H4 (cell line): ENCODE results near the gene OR1F1. TPM values are rescaled to one million over a fixed set of nuclear protein-coding genes. Genes with fewer than 3 reads are reported as not detected.
A peak's percentile ranks its signal among the peaks of the same experiment; 100 is the strongest.
"Not testable (repeated sequence)": the region's sequence is repeated elsewhere in the genome, so short reads cannot be mapped to it uniquely, and the experiment has no call there.

Experiments used
- DNase-seq: peaks from one replicate; pipeline ENCODE4 v3.0.0-alpha.2; 2015; ENCODE audit warnings: low spot score
- total RNA-seq: library from RNA; depleted of rRNA; stranded (reverse); fragments of >200 nt; shearing (Covaris generic); gene quantifications from 2 replicates; pipeline ENCODE4 v1.2.3, GENCODE V29; 2014

Gene OR1F1
- total RNA-seq, 1 experiment from 2014 or later = 0.81 TPM

DNA sequence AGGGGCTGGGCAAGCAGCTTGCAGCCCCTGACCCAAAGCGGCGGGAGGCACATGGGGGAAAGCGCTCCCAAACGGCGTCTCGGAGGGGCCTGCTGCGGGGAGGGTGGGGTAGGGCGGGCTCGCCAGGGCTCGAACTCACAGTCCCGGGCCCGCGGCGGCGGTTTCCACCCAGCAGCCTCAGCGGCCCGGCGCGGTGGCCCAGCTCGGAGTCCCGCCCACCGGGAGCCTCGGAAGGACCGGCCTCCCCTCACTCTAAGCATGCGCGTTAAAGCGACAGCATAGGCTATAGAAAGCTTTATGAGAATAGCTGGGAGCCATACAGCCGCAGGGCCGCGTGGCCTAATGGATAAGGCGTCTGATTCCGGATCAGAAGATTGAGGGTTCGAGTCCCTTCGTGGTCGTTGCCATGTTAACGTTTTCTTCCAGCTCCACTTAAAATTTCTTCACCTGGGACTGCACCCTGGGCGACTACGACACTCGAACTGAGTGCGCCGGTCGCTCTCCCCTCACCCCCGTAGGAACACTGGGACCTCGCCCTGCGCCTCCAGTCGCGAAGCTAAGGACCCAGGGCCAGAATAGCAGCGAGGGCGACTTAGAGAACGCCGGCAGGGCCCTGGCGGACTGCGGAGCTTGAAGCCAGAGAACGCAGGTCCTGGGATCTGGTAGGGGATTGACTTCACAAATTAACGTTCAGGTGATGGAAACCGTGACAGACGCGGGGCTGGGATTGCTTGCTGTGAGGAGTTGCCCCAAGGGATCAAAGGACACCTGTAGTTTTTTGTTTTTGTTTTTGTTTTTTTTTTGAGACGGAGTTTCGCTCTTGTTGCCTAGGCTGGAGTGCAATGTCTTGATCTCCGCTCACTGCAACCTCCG lies 37.4 kb upstream of the OR1F1 start:
- DNase-seq = peak; percentile 93

DNA sequence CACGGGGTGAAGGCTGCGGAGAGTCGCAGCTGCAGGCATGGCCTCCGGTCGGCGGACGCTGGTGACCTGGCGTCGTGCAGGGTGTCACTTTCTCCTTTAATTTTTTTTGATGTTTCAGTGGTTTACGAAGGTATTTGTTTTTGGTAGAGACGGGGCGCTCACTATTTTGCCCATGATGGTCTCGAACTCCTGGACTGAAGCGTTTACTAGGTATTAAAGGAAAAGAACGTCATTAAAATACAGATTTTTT lies 36.1 kb upstream of the OR1F1 start:
- no peak for DNase-seq

DNA sequence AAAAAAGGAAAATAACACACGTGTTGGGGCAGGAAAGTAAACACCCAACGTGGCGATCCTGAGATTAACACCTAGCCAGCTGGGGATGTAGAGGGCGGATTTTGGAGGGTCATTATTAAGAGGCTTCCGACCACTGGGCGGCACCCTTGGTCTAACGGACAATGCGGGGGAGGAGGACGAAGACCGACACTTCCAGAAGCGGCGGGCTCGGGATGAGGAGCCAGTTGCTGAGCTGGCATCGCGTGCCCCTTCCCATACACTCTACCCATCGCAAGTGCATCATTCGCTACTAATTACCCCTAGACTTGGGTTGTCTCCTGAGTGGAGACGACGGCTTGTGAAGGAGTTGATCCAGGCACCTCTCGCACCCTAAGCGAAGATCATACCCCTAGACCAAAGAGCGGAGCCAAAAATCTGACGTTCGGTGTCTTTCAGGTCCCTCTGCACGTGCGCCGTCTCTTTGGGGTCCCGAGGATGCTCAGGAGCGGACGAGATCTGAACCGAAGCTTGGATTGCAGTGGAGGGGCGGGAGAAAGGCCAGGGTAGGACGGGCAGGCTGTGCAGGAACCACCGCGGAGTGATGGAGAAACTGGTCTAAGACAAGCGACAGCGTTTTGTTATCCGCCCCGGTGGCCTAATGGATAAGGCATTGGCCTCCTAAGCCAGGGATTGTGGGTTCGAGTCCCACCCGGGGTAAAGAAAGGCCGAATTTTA lies 35.6 kb upstream of the OR1F1 start:
- peak; percentile 88 for DNase-seq

DNA sequence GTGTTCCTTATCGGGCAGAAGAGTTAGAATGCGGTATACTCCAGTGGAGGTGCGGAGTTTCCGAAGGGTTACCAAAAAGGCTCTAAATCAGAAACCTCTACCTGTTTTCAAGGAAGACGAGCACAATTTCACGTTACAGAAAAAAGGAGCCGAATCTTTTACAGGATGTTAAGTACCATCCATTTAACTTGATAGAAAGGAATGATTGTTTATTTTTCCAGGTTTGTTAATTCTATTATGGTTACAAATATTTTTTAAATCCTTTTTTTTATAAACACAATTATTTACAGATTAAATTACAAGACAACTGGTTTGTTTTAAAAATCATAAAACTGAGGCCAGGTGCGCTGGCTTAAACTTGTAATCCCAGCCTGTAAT lies 35.0 kb upstream of the OR1F1 start:
- DNase-seq = no peak

DNA sequence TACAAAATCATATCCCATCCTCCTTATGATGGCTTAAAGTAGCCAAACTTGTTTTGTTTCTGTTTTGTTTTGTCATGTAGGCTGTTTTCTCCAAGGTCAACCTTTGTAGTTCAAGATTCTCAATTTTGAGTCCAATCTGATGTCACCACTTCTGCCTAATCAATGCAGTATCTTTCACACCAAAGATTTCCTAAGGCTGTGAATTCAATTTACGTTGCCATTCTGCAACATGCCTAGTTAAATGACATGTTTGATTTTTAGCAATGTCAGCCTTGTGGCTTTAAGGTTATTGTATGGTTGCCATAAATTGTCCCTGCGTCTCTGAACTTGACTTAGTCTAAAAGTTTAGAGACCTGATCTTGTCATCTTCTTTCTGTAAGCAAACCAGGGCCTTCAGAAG lies 32.8 kb upstream of the OR1F1 start:
- DNase-seq = no peak

DNA sequence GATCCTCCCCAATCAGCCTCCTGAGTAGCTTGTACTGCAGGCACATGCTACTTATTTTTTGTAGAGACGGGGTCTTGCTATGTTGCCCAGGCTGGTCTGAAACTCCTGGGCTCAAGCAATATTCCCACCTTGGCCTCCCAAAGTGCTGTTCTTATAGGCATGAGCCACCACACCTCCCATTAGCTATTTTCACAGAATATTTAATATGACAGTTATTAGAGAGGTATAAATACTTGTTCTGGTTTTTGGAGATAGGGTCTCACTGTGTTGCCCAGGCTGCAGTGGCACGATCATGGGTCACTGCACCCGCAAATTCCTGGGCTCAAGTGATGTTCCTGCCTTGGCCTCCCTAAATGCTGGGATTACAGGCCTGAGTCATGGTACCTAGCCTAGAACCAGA lies 32.0 kb upstream of the OR1F1 start:
- DNase-seq = no peak

DNA sequence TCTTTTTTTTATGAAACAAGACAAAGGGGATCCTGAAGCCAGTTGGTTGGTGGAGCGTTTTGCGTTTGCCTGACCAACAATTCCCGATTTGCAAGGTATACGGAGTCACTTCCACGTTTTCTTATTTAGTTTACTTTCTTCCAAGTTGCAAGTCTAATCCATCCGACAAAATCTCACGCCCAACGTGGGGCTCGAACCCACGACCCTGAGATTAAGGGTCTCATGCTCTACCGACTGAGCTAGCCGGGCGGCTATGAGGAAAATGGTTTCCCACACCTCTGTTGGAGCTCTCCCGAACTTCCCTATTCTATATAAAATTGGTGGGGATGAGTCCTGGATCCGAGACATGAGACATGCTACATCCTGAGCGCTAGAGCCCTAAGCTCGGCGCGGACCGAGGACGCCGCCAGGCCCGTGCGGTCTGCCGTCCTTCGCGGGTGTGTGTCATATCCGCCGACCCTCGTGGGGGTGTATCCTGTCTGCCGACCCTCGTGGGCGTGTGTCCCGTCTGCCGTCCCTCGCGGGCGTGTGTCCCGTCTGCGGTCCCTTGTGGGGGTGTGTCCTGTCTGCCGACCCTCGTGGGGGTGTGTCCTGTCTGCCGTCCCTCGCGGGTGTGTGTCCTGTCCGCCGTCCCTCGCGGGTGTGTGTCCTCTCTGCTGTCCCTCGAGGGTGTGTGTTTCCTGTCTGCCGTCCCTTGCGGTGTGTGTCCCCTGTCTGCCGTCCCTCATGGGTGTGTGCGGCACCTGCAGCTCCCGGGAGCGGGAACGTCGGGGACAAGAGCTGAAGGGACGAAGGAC lies 30.6 kb upstream of the OR1F1 start:
- DNase-seq = peak; percentile 94

DNA sequence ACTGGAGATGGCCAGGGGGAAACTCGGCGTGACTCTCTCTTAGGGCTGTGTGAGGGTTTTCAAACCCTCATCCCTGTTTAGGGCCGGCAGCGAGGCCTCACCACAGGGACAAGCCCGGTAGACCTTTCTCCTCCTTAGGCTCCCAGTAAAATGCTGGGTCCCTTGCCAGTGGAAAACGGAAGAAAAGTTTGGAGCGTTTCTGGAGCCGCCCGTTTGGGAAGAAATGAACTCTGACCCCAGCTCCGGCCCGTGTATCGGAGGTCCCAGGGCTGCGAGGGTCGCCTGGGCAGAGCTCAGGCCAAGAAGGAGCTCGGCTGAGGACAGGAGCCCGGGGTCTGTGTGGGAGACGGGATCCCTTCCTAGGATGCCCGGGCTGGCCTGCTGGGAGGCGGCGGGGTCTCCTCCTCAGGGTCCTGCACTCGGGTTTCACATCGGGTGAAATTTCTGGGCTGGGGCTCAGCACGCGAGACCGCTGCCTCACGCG lies 29.9 kb upstream of the OR1F1 start:
- DNase-seq = no peak

DNA sequence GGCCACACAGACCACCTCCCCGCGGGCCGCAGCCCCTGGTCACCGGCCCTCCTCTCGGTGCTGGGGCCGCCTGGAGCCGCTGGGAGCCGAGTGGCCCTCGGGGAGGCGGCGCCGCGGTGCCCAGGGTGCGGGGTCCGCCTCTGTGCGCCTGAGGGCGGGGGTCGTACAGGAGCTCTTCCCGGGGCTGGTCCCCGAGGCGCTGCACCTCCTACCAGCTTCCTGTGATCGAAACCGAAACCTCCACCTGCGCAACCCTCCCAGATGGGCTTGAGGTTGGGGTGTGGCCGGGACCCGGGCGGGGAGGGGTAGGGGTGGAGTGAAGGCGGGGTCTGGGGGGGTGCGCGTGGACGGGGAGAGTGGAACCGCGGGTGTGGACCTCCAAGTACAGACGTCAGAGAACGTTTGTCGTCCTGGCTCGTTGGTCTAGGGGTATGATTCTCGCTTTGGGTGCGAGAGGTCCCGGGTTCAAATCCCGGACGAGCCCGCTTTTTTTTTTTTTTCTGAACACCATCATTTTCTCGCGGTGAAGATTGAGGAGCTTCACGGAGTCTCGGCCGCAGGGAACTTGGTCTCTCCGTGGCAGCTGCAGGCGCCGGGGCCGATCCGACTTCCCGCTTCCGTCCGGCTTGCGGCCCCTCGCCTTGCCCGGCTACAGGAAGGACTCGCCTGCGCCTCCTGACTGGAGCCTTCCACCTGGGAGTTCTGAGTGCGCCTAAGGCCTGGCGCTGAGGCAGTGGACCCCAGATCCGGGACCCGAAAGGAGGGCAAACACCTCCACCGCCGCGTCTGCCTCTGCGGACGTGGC lies 29.3 kb upstream of the OR1F1 start:
- DNase-seq = peak; percentile 87

DNA sequence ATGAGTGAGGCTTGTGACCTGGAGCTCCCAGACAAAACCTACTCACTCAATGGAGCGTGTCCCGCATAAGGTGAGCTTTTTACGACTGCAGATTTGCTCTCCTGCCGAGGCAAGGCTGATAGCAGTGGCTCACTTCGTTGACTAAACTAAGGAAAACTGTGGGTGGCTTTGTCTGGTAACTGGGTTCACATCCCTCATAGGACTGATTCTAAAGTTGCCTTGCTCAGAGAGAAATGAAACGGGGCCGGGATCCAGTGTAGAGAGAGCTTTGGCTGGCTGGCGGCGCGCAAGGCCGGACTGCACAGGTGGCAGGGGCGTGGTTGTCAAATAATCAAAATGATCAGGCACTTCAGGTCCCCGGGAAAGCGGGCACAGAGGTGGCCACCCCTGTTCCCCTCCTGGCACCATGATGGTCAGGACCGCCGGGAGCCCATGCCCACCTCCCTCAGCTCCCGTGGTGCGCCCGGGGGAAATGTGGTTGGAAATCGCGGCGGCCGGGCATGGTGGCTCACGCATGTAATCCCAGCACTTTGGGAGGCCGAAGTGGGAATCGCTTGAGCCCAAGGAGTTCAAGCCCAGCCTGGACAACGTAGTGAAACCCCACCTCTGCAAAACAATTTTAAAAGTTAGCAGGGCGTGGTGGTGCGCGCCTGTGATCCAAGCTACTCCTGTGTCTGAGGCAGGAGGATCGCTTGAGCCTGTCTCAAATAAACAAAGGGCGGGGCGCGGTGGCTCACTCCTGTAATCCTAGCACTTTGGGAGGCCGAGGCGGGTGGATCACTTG lies 26.6 kb upstream of the OR1F1 start:
- no peak for DNase-seq

DNA sequence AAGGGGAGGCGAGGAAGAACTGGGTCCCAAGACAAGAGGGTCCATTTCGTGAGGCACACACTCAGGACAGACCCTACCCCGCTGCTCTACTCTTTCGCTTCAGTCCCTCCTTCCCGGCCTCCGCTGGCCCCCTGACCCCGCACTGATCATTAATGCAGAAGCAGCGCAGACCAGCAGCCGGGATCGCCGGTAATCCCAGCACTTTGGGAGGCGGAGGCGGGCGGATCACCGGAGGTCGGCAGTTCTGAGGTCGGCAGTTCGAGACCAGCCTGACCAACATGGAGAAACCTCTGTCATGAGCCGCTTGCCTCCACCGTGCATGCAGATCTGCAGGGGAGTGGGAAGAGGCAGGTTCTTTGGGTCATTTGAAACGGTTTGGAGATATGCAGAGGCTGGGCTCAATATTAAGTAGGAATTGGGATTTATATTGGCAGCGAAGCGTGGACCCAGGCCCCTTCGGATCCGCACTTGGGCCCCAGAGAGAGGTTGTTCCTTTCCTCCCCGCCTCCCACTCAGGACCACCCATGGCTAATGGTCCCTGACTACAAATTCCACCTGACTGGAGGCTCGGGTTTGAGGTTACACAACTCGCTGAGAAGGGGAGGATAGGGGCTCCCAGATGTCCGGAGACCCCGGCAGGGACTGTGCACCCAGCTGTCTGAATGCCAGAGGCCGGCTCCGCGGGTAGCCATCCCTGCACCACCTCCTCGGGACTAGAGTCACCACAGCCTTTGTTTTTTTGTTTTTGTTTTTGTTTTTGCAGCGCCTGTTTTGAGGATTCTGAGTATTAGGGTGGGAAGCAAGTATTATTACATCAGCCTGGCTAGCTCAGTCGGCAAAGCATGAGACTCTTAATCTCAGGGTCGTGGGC lies 23.6 kb upstream of the OR1F1 start:
- no peak for DNase-seq

DNA sequence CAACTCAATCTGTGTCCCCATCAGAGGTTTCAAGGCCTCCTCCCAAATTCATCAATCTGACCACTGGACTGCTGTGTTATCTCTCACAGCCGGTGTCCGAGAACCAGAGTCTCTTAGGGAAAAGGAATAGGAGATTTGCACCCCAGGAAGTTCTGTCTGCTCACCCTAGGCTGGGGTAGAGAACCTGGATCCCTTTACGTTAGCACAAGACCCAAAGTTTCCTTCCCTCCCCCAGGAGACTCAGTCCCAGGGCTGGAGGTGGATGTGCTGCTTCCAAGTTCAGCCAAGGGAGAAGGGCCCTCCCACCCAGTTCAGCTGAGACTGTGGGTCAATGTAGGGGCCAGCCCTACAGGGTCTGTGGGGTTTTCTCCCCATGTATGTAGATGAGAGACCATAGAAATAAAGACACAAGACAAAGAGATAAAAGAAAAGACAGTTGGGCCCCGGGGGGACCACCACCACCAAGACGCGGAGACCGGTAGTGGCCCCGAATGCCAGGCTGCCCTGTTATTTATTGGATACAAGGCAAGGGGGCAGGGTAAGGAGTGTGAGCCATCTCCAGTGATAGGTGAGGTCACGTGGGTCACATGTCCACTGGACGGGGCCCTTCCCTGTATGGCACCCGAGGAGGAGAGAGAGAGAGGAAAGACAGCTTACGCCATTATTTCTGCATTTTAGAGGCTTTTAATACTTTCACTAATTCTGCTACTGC lies 22.7 kb upstream of the OR1F1 start:
- DNase-seq = no peak

DNA sequence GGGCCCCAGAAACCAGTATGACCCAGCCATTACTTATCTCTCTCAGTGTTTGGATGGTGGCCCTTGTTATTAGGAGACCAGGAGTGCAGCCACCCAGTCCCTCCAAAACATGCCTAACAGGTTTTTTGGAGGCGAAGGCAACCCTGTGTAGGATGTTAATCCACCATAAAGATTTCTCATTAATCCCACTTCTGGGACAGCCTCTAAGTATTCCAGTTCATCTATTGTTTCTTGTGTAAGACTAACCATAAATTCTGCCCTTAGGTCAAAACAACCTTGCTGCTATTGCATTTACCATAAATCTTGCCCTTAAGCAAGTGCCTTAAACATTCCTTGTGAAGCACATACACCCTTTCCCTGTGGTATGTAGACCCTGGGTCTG lies 21.5 kb upstream of the OR1F1 start:
- no peak for DNase-seq

DNA sequence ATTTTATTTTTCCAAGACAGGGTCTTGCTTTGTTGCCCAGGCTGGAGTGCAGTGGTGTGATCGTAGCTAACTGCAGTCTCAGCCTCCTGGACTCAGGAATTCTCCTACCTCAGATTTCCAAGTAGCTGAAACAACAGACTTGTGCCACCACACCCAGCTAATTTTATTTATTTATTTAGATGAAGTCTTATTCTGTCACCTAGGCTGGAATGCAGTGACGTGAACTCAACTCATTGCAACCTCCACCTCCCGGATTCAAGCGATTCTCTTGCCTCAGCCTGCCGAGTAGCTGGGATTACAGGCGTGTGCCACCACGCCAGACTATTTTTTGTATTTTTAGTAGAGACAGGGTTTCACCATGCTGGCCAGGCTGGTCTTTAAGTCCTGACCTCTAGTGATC lies 19.3 kb upstream of the OR1F1 start:
- DNase-seq = not testable (repeated sequence)

DNA sequence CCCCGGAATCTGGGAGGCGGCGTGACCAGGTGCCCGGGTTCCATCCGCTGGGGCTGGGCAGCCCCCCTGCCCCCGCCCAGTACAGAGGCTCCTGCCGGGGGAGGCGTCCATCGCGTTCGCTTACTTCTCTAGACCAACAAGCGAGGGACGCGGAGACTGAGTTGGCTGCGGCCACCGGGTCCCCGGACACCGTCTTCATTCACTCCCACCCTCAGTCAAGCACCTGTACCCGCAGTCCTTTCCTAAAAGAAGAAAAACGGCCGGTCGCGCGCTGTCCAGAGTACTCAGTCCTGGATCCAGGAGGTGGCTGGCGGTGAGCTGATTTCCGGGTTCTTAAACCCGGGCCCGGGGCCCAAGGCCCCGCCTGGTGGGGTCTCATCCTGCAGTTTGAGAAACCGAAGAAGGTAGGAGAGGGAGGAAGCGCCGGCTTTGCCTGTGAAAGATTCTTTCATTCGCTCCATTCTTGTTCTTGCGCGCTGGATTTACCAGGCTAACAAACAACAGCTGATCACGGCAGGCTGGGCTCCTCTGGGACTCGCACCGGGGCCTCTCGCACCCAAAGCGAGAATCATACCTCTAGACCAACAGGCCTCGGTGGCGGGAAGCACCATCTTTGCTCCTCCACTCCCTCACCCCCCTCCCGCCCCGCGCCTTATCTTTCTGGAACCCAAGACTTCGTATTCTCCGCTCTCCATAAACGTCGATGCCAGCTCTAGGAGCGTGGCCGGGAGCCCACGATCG lies 17.4 kb upstream of the OR1F1 start:
- no peak for DNase-seq

DNA sequence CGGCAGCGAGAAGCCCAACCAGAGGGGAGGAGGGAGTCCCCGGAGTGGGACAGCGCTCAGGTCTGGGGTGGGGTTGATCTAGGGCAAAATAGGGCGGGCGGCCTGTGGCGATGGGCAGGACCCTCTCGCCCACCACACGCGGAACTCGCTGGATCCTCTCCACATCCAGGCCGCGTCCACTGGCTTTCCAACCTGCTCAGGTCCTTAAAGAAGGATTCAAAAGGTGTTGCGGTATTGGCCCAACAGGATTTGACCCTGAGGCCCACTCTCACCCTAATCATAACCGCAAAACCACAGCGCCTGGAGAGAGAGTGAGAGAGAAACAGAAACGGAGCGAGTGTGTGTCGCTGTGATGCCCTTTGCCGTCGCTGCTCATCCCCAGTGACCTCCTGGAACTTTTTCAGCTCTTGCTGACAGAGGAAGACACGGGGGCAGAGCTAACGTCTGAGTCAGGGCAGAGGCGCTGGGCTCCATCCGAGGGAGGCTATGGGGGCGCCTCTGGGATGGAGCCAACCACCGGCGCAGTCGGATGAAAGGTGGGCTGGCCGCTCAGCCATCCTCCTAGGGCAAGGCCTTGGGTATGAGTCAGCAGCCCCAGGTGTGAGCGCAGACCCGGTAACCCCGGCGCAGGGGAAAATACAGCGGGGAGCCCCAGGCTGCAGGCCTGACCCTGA lies 16.7 kb upstream of the OR1F1 start:
- DNase-seq = no peak

DNA sequence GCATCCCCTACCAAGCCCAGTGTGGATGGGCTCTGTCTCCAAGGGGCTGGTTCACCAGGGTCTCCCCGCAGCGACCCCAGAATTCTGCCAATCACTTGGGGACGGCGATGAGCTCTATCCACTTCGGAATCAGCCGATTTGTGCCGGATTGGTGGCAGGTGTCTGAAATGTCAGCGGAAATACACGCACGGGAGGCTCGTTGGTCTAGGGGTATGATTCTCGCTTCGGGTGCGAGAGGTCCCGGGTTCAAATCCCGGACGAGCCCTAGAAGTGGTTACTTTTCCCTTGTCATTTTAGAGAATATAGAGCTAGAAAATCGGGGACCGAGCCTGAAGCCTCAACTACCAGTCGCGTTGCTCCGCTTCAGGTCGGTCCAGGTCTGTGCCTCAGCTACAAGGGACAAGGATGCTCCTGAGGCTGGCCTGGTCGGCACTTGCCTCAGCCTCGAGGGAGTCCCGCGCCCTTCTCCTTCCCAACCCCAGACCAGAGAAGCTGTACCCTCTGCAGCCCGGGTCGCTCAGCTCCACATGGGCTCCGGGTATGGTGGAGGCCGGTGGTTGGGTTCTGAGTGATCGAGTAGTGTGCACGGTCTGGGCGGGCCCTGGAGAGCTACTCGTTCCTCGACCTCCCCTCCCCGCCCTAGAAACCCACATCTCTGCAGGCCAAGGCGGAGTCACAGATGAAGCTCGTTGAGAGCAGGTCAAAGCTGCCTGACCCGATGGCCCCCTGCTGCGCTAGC lies 16.0 kb upstream of the OR1F1 start:
- no peak for DNase-seq
